ENCODE data around the gene GPSM1. TPM values are rescaled to one million over a fixed set of nuclear protein-coding genes. Genes with fewer than 3 reads are reported as not detected.
A peak's percentile ranks its signal among the peaks of the same experiment; 100 is the strongest.

The GPSM1 gene
- total RNA-seq, 1 experiment from 2014 or later: 26.4 TPM

- Histone ChIP-seq H3K9me3 (ENCODE audit: control insufficient read depth in 1 of 2, insufficient read depth in 1 of 2, low read depth in 1 of 2, low read length in 2 of 2) (no peaks in the 10 kb centered on the region), H3K36me3 (ENCODE audit: control insufficient read depth in 1 of 2, insufficient read depth in 2 of 2, low read length in 2 of 2) (no peaks in the 10 kb centered on the region; a peak in 1 of 4 replicates), H3K4me3 (replicated peaks in 1 of 2; ENCODE audit: low read depth in 1 of 2, low read length in 2 of 2) (no peak overlapping the region), H3K4me2 (ENCODE audit: low read length) (no peak overlapping the region), H3K27me3 (ENCODE audit: insufficient read depth, low read length) (no peaks in the 10 kb centered on the region), H3K79me2 (ENCODE audit: insufficient read depth, low read length) (no peaks in the 10 kb centered on the region), H3K9me2 (ENCODE audit: insufficient read depth) (no peaks in the 10 kb centered on the region), H3K27ac (ENCODE audit: low read depth, low read length) (no peak overlapping the region), H2AFZ (ENCODE audit: low read depth, low read length, poor library complexity, severe bottlenecking) (no peak overlapping the region), H3K9ac (ENCODE audit: low read length) (no peak overlapping the region), H4K20me1 (ENCODE audit: insufficient read depth) (no peaks in the 10 kb centered on the region), H3K4me1 (ENCODE audit: control insufficient read depth in 1 of 2, insufficient read depth in 2 of 2, low read length in 2 of 2) (peaks cover 16 to 23% of the 10 kb centered on the region in 2 experiments)
- RAD21 ChIA-PET (ENCODE audit: low non-redundant PET in 1 of 2, low total read pairs in 2 of 2, uncharacterized antibody in 2 of 2, unreplicated experiment in 2 of 2): no interaction called here
- POLR2A ChIA-PET: no interaction called here
- ATAC-seq: no peak
- no peak for TF ChIP-seq ZNF274 (IDR thresholded peaks at IDR 0.05; ENCODE audit: low read depth, low read length)
- TF ChIP-seq POLR2AphosphoS5 (IDR thresholded peaks at IDR 0.05; ENCODE audit: low read depth, low read length): peak; percentile 16; the same call in 1 of the 2 replicates
- no TSS peak for BruUV-seq (replicated peaks)
- intact Hi-C loops (cut with micrococcal nuclease): no loop called here
- DNase-seq (ENCODE audit: low read depth, low spot score): no peak
- CTCF ChIA-PET: no interaction called here
These were observed 32.7 kb downstream of the GPSM1 start for GRCh38 chr9:136359774-136360718.

- no peak overlapping the region for H3K9ac ChIP-seq (ENCODE audit: low read length)
- CTCF ChIA-PET: no interaction called here
- intact Hi-C loops (cut with micrococcal nuclease): no loop called here
- no peaks in the 10 kb centered on the region for H3K27me3 ChIP-seq (ENCODE audit: insufficient read depth, low read length)
- H3K9me3 ChIP-seq (ENCODE audit: control insufficient read depth in 1 of 2, insufficient read depth in 1 of 2, low read depth in 1 of 2, low read length in 2 of 2): no peaks in the 10 kb centered on the region
- DNase-seq (ENCODE audit: low read depth, low spot score): no peak
- H3K27ac ChIP-seq (ENCODE audit: low read depth, low read length): no peak overlapping the region
- no peaks in the 10 kb centered on the region for H3K79me2 ChIP-seq (ENCODE audit: insufficient read depth, low read length)
- H3K36me3 ChIP-seq (ENCODE audit: control insufficient read depth in 1 of 2, insufficient read depth in 2 of 2, low read length in 2 of 2): no peaks in the 10 kb centered on the region
- H4K20me1 ChIP-seq (ENCODE audit: insufficient read depth): no peaks in the 10 kb centered on the region
- no peak overlapping the region for H2AFZ ChIP-seq (ENCODE audit: low read depth, low read length, poor library complexity, severe bottlenecking)
- no peak for ATAC-seq
- H3K9me2 ChIP-seq (ENCODE audit: insufficient read depth): no peaks in the 10 kb centered on the region
- no TSS peak for BruUV-seq (replicated peaks)
- H3K4me2 ChIP-seq (ENCODE audit: low read length): no peak overlapping the region
- RAD21 ChIA-PET (ENCODE audit: low non-redundant PET in 1 of 2, low total read pairs in 2 of 2, uncharacterized antibody in 2 of 2, unreplicated experiment in 2 of 2): no interaction called here
- no peak overlapping the region for H3K4me3 ChIP-seq (replicated peaks in 1 of 2; ENCODE audit: low read depth in 1 of 2, low read length in 2 of 2)
- peaks cover 10 to 16% of the 10 kb centered on the region in 2 experiments for H3K4me1 ChIP-seq (ENCODE audit: control insufficient read depth in 1 of 2, insufficient read depth in 2 of 2, low read length in 2 of 2)
- POLR2A ChIA-PET: no interaction called here
- no peak for TF ChIP-seq RAD21 (IDR thresholded peaks at IDR 0.05; ENCODE audit: low read depth)
- TF ChIP-seq ATF3 (IDR thresholded peaks at IDR 0.05): no peak
- no peak for TF ChIP-seq SP1 (IDR thresholded peaks at IDR 0.05; ENCODE audit: low read depth)
- no peak for TF ChIP-seq EZH2phosphoT487 (IDR thresholded peaks at IDR 0.05; ENCODE audit: borderline replicate concordance)
- TF ChIP-seq JUND (IDR thresholded peaks at IDR 0.05): no peak
- TF ChIP-seq FOSL1 (IDR thresholded peaks at IDR 0.05; ENCODE audit: low read depth): no peak
- TF ChIP-seq POLR2A (IDR thresholded peaks at IDR 0.05; ENCODE audit: borderline replicate concordance, extremely low read depth, insufficient read depth, insufficient read length): no peak
- TF ChIP-seq, protein P1, sequence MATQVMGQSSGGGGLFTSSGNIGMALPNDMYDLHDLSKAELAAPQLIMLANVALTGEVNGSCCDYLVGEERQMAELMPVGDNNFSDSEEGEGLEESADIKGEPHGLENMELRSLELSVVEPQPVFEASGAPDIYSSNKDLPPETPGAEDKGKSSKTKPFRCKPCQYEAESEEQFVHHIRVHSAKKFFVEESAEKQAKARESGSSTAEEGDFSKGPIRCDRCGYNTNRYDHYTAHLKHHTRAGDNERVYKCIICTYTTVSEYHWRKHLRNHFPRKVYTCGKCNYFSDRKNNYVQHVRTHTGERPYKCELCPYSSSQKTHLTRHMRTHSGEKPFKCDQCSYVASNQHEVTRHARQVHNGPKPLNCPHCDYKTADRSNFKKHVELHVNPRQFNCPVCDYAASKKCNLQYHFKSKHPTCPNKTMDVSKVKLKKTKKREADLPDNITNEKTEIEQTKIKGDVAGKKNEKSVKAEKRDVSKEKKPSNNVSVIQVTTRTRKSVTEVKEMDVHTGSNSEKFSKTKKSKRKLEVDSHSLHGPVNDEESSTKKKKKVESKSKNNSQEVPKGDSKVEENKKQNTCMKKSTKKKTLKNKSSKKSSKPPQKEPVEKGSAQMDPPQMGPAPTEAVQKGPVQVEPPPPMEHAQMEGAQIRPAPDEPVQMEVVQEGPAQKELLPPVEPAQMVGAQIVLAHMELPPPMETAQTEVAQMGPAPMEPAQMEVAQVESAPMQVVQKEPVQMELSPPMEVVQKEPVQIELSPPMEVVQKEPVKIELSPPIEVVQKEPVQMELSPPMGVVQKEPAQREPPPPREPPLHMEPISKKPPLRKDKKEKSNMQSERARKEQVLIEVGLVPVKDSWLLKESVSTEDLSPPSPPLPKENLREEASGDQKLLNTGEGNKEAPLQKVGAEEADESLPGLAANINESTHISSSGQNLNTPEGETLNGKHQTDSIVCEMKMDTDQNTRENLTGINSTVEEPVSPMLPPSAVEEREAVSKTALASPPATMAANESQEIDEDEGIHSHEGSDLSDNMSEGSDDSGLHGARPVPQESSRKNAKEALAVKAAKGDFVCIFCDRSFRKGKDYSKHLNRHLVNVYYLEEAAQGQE (IDR thresholded peaks at IDR 0.05; ENCODE audit: low read depth): no peak
- no peak for TF ChIP-seq SRF (IDR thresholded peaks at IDR 0.05; ENCODE audit: low read depth)
- TF ChIP-seq POLR2AphosphoS5 (IDR thresholded peaks at IDR 0.05; ENCODE audit: low read depth, low read length): no peak
- no peak for TF ChIP-seq YY1 (IDR thresholded peaks at IDR 0.05; ENCODE audit: extremely low read depth, insufficient replicate concordance, low read depth, low read length)
- no peak for TF ChIP-seq CBX3 (IDR thresholded peaks at IDR 0.05; ENCODE audit: low read depth)
- no peak for TF ChIP-seq SIN3A (IDR thresholded peaks at IDR 0.05; ENCODE audit: low read depth)
- TF ChIP-seq ZNF274 (IDR thresholded peaks at IDR 0.05; ENCODE audit: low read depth, low read length): no peak
- TF ChIP-seq CEBPB (IDR thresholded peaks at IDR 0.05; ENCODE audit: low read depth): no peak
- no peak for TF ChIP-seq ZFX (IDR thresholded peaks at IDR 0.05)
These were observed 33.9 kb downstream of the GPSM1 start for GRCh38 chr9:136361047-136361753.

Data from HCT116 (cell line).